ENCODE results near the gene GFY.
"Not testable (repeated sequence)": the region's sequence is repeated elsewhere in the genome, so short reads cannot be mapped to it uniquely, and the experiment has no call there.

Gene GFY

GRCh38 chr19:49470615-49470978 is 45.4 kb downstream of the GFY start:
- no peak for DNase-seq

- DNase-seq, result peak; percentile 16
Measured at GRCh38 chr19:49472936-49473335, 47.7 kb downstream of the GFY start.

- not testable (repeated sequence) for DNase-seq
Measured at GRCh38 chr19:49473501-49473867, 48.3 kb downstream of the GFY start.

GRCh38 chr19:49473868-49474541 is 48.8 kb downstream of the GFY start, which contains the start of gene FLT3LG:
TSS of gene FLT3LG (plus strand) at chr19:49474215. CDS start at chr19:49474640, 425 bp downstream.
- DNase-seq, result peak; percentile 75

- no peak for DNase-seq
Measured at GRCh38 chr19:49474542-49474924, 49.3 kb downstream of the GFY start.

- DNase-seq, result no peak
Measured at GRCh38 chr19:49475191-49475917, 50.2 kb downstream of the GFY start.

- peak; percentile 76 for DNase-seq
Measured at GRCh38 chr19:49475995-49476880, 51.0 kb downstream of the GFY start.
